ENCODE results near the gene HEATR5A.

HEATR5A gene

GRCh38 chr14:31435276-31435675, 14.9 kb upstream of the HEATR5A start:
- no peak for DNase-seq (ENCODE audit: low spot score)
- no peak for TF ChIP-seq CTCF (IDR thresholded peaks at IDR 0.05; ENCODE audit: extremely low read depth, missing control alignments)

- TF ChIP-seq CTCF (IDR thresholded peaks at IDR 0.05; ENCODE audit: extremely low read depth, missing control alignments), result no peak
- DNase-seq (ENCODE audit: low spot score), result no peak
These were observed 10.4 kb upstream of the HEATR5A start for GRCh38 chr14:31430634-31431264.

- no peak for TF ChIP-seq CTCF (IDR thresholded peaks at IDR 0.05; ENCODE audit: extremely low read depth, missing control alignments)
- no peak for DNase-seq (ENCODE audit: low spot score)
These were observed 9.4 kb upstream of the HEATR5A start for GRCh38 chr14:31429791-31430190.

- DNase-seq (ENCODE audit: low spot score), result no peak
- TF ChIP-seq CTCF (IDR thresholded peaks at IDR 0.05; ENCODE audit: extremely low read depth, missing control alignments), result no peak
These were observed 7.7 kb upstream of the HEATR5A start for GRCh38 chr14:31428011-31428410.

GRCh38 chr14:31426663-31427062, 6.3 kb upstream of the HEATR5A start:
- TF ChIP-seq CTCF (IDR thresholded peaks at IDR 0.05; ENCODE audit: extremely low read depth, missing control alignments), result no peak
- no peak for DNase-seq (ENCODE audit: low spot score)

GRCh38 chr14:31425905-31426304, 5.6 kb upstream of the HEATR5A start:
- DNase-seq (ENCODE audit: low spot score), result no peak
- no peak for TF ChIP-seq CTCF (IDR thresholded peaks at IDR 0.05; ENCODE audit: extremely low read depth, missing control alignments)

GRCh38 chr14:31421200-31421599, 850 bp upstream of the HEATR5A start:
- DNase-seq (ENCODE audit: low spot score), result no peak

More at GRCh38 chr14:31421200-31421599, 850 bp upstream of the HEATR5A start:
- TF ChIP-seq CTCF (IDR thresholded peaks at IDR 0.05; ENCODE audit: extremely low read depth, missing control alignments), result no peak
